OCI-LY1 (cell line): ENCODE data around the gene SMYD2.

Source experiments
- CTCF ChIP-seq: fragments of 200-600 bp; sonication (generic), shearing (Covaris generic); IDR thresholded peaks from 2 replicates; pipeline ENCODE4 v1.5.1; 2017; ENCODE audit warnings: mild to moderate bottlenecking, antibody characterized with exemption, low read length, moderate library complexity, mixed read lengths
- EZH2 ChIP-seq: fragments of 200-600 bp; sonication (generic), shearing (Covaris generic); IDR thresholded peaks from 2 replicates; pipeline ENCODE4 v1.8.0; 2017; ENCODE audit warnings: borderline replicate concordance, mixed run types, mild to moderate bottlenecking, antibody characterized with exemption, low read length, moderate library complexity, mixed read lengths

- TF ChIP-seq CTCF (no peak), EZH2 (no peak)
Observed at GRCh38 chr1:214296860-214297745, 16.1 kb downstream of the SMYD2 start.
